ENCODE data around the gene RASEF. TPM values are rescaled to one million over a fixed set of nuclear protein-coding genes. Genes with fewer than 3 reads are reported as not detected.

The RASEF gene
- total RNA-seq, 6 experiments from 2014 or later, result 0.73 to 6.1 (median 1.9) TPM

DNA sequence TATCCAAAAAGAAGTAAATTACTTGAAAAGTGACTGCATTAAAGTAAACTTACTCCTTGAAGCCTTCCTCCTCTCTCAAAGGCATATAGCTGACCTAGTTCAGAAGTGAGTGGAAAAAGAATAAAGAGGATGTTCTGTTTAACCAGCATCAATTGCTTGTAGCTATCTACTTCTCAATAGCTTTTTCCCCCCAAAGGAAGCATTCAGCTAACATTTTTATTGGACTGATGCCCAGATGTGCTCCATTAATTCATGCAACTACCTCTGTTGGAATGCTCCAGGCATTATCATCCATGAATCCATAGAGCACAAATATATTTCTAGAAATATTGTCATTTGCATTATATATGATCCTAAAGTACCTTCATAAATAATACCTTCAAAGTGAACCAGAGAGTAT is 132.8 kb downstream of the RASEF start:
- no peaks in the 10 kb centered on the region for H3K4me1 ChIP-seq
- no peaks in the 10 kb centered on the region for H3K27me3 ChIP-seq
- H3K27ac ChIP-seq, result no peak overlapping the region
- no peaks in the 10 kb centered on the region for H3K36me3 ChIP-seq
- H3K9me3 ChIP-seq, result no peaks in the 10 kb centered on the region
- ATAC-seq, result no peak
- DNase-seq, result no peak
- H3K4me3 ChIP-seq, result no peak overlapping the region
- TF ChIP-seq POLR2A (IDR thresholded peaks at IDR 0.05), result no peak
- TF ChIP-seq, protein P1, sequence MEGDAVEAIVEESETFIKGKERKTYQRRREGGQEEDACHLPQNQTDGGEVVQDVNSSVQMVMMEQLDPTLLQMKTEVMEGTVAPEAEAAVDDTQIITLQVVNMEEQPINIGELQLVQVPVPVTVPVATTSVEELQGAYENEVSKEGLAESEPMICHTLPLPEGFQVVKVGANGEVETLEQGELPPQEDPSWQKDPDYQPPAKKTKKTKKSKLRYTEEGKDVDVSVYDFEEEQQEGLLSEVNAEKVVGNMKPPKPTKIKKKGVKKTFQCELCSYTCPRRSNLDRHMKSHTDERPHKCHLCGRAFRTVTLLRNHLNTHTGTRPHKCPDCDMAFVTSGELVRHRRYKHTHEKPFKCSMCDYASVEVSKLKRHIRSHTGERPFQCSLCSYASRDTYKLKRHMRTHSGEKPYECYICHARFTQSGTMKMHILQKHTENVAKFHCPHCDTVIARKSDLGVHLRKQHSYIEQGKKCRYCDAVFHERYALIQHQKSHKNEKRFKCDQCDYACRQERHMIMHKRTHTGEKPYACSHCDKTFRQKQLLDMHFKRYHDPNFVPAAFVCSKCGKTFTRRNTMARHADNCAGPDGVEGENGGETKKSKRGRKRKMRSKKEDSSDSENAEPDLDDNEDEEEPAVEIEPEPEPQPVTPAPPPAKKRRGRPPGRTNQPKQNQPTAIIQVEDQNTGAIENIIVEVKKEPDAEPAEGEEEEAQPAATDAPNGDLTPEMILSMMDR (IDR thresholded peaks at IDR 0.05), result no peak
- intact Hi-C loops (cut with DNase I), result no loop called here
